ENCODE data around the gene MIER2.
"Not testable (repeated sequence)": the region's sequence is repeated elsewhere in the genome, so short reads cannot be mapped to it uniquely, and the experiment has no call there.

Gene MIER2

GRCh38 chr19:344625-345319, at the start of gene MIER2:
MIER2 (minus strand) TSS chr19:344796; CDS start chr19:344782, 14 bp downstream.
- peak; percentile 82 for DNase-seq

GRCh38 chr19:393560-393959, 49.0 kb upstream of the MIER2 start:
- DNase-seq = not testable (repeated sequence)

GRCh38 chr19:392375-392970, 47.9 kb upstream of the MIER2 start:
- DNase-seq = no peak

GRCh38 chr19:391726-392374, 47.3 kb upstream of the MIER2 start:
- DNase-seq = no peak

GRCh38 chr19:391207-391557, 46.6 kb upstream of the MIER2 start:
- DNase-seq = no peak

- no peak for DNase-seq
These were observed 46.0 kb upstream of the MIER2 start for GRCh38 chr19:390386-391206.

GRCh38 chr19:389935-390289, 45.3 kb upstream of the MIER2 start:
- DNase-seq = no peak

GRCh38 chr19:389255-389934, 44.8 kb upstream of the MIER2 start:
- no peak for DNase-seq

- DNase-seq = no peak
These were observed 44.1 kb upstream of the MIER2 start for GRCh38 chr19:388691-389090.

- no peak for DNase-seq
These were observed 43.2 kb upstream of the MIER2 start for GRCh38 chr19:387777-388176.

GRCh38 chr19:386632-387301, 42.2 kb upstream of the MIER2 start:
- not testable (repeated sequence) for DNase-seq

- DNase-seq = not testable (repeated sequence)
These were observed 41.6 kb upstream of the MIER2 start for GRCh38 chr19:386189-386588.

- DNase-seq = no peak
These were observed 40.2 kb upstream of the MIER2 start for GRCh38 chr19:384799-385169.

GRCh38 chr19:383922-384798, 39.6 kb upstream of the MIER2 start:
- no peak for DNase-seq

- DNase-seq = no peak
These were observed 38.4 kb upstream of the MIER2 start for GRCh38 chr19:383040-383439.

GRCh38 chr19:382578-382977, 38.0 kb upstream of the MIER2 start:
- peak; percentile 72 for DNase-seq

- not testable (repeated sequence) for DNase-seq
These were observed 37.3 kb upstream of the MIER2 start for GRCh38 chr19:381901-382300.

GRCh38 chr19:380618-381219, 36.1 kb upstream of the MIER2 start:
- not testable (repeated sequence) for DNase-seq

- no peak for DNase-seq
These were observed 35.2 kb upstream of the MIER2 start for GRCh38 chr19:379796-380195.

GRCh38 chr19:378706-379105, 34.1 kb upstream of the MIER2 start:
- no peak for DNase-seq

Data from fibroblast of skin of right quadriceps (primary cell).